ENCODE data around the gene MFSD6.
"Not testable (repeated sequence)": the region's sequence is repeated elsewhere in the genome, so short reads cannot be mapped to it uniquely, and the experiment has no call there.

Gene MFSD6

DNA sequence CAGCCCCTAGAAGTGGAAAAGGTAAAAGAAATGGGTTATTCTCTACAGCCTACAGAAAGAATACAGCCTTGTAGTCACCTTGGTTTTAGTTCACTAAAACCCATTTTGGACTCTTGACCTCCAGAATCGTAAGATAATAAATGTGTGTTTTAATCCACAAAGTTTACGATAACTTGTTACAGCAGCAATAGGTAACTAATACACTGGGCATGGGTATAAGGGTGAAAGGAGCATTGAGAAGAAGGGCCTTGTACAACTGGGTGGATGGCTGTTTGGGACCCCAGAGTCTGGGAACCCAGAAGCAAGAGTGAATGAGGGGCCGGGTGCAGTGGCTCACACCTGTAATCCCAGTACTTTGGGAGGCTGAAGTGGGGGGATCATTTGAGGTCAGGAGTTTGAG is 2.2 kb upstream of the MFSD6 start:
- DNase-seq (ENCODE audit: low spot score), result no peak

DNA sequence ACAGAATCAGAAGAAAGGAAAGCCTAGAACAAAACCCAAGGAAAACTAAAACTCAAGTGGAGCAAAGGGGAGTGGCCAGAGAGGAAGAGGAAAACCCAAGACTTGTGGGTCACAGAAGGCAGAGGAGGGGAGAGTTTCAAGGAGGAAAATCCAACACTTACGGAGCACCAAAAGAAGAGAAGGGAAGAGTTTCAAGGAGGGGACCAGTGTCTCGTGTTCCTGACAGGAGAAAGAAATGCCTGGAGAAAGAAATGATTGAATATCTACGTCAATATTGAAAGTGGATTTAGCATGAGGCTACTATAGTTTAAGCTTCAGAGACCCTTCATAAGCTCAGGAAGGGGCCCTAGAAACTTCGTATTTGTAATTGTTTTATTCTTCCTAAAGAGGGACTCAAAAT is 1.4 kb upstream of the MFSD6 start:
- no peak for DNase-seq (ENCODE audit: low spot score)

DNA sequence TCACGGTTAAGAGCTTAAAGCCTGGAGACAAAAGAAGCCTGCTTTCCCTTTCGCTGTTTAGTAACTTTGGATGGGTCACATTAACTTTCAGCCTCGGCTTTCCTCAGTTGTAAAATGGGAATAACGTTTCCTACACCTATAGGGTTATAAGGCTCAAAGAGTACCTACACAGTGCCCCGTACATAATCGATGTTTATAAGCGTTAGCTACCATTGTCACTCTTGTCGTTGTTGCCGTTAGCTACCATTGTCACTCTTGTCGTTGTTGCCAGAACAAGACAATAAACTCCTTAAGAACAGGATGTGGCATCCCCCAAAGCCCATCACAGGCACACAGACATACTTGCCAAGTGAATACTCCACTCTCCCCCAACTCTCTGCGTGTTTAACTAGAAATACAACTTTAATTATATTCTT is 901 bp upstream of the MFSD6 start:
- DNase-seq (ENCODE audit: low spot score), result no peak

DNA sequence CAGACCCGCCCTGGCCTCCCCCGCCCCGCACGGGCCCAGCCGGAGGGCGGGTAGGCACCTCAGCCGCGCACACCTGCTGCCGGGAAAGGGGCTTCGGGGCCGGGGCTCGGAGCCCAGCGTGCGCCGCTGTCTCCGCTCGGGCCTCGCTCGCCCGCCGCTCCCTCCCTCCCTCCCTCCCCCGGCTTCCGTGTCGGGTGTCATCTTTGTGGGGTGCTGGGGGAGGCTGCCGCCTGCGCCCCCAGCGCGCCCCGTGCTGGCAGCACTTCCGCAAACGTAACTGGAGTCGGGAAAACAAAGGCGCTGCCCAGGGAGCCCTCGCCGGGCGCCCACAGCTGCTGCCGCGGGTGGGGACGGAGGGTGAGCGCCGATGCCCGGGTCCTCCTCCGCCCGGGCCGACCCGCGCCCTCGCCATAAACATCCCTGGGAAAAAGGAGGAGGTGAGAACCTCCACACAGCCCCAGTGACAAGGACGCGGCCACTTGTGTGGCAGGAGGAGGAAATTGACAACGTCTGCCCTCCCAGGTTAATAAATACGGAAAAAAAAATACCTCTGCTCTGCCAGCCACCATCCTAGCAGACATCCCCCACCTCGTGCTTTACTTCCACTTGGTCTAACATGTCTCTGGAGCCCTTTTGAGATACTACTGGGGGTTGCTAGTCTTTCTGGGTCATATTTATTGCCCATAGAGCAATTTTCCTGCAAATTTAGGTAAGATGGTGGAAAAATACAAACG is 550 bp downstream of the MFSD6 start:
- peak; percentile 38 for DNase-seq (ENCODE audit: low spot score)

DNA sequence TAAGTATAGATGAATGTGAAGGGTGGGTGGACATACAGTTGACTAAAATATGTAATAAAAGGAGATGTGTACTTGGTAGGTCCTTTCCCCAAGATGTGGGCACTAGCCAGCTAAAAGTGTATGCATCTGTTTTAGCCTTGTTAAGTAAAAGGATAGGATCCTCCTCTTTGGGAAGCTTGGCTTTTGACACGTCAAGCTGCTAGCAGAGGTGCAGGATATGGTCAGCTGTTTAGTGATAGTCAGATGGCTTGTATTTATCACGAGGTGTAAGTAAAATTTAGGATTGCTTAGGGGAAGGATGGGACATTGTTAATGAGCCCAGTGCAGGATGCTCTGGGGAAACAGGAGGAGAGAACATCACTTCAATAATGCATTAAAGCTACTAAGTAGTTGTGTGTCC is 1.5 kb downstream of the MFSD6 start:
- no peak for DNase-seq (ENCODE audit: low spot score)

DNA sequence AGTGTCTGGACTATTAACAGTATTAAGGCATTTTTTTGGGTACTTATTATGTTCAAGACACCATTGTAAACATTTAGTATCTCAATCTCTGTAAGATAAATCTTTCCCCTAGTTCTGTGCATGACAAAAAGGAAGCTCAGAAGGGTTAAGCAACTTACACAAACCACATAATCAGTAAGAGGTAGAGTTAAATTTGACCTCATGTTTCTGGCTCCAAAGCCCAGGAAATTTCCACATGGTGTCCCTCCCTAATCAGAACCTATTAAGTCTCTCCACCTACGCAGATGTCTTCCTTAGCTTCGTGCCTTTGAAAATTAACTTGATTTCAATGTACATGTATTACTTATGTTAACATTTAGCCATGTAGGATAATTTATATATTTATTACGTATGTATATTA is 2.0 kb downstream of the MFSD6 start:
- DNase-seq (ENCODE audit: low spot score), result no peak

DNA sequence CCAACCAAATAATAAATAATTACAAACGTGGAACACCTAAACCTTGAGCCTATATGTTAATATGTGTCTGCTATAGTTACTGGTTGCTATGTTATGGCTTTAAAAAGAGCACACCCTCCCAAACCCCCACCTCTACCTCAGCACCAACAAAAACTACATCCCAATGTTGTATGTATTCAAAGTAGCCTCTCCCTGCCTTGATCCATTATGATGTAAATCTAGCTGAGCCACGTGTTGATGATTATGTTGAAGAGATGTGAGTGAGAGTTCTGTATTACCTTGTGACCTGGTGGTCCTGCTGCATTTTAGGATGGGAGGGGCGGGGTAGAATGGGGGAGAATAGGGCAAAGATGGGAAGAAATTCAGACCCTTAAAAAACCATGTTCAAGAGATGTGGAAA is 4.8 kb downstream of the MFSD6 start:
- no peak for DNase-seq (ENCODE audit: low spot score)

DNA sequence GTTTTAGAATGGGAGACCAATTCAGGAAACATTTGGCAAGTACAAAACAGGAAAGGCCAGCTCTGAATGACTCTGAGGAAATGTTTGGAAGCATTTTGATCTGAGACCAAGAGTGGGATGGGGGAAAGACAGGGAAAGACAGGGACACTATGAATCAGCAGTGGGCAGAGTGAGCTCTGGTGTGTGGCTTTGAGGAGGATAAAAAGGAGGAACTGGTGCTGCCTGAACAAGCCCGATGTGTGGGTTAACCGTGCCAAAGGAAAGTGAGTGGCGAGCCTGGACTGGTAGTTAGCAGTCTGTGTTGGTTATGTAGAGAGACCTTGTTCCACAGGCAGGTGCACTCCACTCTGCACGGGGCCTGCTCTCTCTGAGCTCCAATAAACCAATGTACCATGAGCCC is 5.3 kb downstream of the MFSD6 start:
- DNase-seq (ENCODE audit: low spot score), result no peak

DNA sequence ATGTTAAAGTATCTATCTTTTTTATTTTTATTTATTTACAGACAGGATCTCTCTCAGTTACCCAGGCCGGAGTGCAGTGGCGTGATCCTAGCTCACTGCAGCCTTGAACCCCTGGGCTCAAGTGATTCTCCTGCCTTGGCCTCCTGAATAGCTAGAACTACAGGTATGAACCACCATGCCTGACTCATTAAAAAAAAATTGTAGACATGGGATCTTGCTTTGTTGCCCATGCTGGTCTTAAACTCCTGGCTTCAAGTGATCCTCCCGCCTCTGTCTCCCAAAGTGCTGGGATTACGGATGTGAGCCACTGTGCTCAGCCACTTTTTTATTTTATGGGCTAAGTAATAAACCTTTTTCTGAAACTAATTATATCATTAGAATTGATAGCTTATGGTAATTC is 7.1 kb downstream of the MFSD6 start:
- DNase-seq (ENCODE audit: low spot score), result no peak

DNA sequence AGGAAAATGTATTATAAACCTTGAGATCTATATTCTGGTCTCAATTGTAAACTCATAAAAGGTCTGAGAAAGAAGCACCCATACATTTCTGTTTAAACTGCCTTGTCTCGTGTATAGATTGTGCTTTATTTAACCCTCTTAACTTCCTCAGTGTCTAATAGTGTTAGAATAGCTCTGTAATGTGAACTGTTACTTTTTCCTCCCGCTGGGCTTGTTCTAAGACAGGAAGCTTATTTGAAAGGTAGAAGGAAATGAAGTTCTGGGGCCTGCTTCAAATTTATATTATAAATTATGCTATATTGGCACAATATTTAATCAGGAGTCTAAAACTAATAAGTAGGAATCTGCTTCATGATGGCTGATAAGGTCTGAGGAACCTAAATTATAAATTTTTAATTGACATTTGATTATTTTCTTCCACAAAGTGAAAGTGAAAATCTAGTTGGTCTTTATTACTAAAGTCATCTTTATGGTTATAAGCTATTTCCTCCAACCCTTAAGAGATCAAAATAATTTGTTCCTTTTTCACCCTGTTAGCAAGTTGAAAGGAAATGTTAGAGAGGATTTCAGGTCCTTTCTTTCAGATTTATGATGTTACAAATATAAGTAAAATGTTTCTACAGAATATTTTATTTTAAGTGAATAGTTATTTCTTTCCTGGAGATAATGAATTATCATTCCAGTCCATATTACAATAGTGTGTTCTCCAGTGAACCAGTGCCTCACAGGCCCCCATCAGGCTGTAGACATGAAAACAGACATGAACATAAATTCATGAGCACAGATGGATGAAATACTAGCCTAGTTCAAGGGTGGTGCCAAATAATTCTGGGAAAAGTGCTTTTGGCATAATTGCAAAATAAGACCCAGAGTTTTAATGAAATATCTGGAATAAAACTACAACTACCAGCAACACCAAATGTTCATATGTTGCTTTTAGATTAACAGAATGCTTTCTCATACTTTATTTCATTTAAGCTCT is 7.9 kb downstream of the MFSD6 start:
- no peak for DNase-seq (ENCODE audit: low spot score)

DNA sequence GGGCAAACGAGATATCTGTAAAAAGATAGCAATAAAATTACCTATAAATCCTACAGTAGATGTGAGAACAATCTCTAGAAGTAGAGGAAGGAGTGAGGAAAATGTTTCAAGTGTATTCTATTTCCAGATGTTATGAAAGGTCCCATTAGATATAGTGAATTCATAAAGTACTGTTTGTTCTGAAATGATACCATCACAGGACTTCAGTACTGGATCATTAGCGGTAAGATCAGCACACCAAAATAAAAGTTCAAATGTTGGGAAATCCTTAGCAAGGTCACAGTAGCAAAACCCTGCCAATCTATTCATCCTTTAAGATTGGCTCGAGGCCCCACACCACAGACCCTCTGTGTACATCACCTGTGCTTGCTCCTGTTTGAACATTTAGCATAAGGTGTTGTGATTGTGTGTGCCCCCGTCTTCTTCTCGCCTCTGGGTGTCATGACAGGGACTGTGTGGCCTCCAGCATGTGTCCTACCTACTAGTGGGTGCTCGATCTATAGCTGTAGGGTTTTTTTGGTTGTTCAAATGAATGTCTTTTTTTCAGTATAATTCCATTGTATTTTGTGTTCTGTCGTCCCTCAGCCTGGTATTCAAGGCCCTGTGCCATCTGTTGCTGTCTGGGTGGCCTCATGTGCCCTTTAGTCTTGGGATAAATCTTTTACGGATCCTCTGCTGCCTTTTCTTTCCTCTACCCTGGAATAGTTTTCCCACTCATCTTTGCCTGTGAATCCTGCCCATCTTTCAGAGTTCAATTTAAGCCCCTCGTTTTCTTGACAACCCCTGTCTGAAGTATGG is 9.1 kb downstream of the MFSD6 start:
- DNase-seq (ENCODE audit: low spot score), result no peak

DNA sequence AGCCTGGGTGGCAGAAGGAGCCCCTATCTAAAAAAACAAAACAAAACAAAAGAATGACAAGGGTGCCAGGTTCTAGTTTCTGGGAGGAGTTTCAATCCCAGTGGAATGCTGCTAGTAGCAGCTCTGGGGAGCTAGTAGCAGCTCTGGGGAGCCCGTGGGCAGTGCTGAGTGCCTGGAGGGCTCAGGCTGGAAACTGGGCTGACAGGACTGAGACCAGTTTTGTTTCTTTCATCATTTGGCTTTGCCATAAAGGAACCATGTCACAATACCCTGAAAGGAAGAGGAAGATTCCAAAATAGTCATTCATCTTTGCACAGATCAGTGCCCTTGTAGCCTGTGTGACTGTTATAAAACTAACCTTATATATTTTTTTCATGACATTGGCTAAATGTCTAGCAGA is 10.6 kb downstream of the MFSD6 start:
- no peak for DNase-seq (ENCODE audit: low spot score)

DNA sequence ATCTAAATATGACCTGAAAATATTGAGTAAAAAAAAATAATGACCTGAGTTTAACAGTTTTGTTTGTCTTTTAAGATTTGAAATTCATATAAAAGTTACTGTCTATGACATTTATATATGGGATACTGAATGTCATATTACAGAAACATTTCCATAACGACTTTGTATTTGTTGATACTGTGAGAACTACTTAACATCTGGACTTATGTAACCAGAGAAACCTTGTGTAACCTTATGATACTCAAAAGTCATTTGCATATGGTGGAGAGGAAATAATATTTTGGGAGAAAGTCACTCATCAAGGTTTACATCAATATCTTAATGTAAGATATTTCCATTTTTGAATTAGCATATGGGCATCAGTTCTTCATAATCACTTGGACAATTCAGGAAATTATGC is 12.6 kb downstream of the MFSD6 start:
- DNase-seq (ENCODE audit: low spot score), result no peak

DNA sequence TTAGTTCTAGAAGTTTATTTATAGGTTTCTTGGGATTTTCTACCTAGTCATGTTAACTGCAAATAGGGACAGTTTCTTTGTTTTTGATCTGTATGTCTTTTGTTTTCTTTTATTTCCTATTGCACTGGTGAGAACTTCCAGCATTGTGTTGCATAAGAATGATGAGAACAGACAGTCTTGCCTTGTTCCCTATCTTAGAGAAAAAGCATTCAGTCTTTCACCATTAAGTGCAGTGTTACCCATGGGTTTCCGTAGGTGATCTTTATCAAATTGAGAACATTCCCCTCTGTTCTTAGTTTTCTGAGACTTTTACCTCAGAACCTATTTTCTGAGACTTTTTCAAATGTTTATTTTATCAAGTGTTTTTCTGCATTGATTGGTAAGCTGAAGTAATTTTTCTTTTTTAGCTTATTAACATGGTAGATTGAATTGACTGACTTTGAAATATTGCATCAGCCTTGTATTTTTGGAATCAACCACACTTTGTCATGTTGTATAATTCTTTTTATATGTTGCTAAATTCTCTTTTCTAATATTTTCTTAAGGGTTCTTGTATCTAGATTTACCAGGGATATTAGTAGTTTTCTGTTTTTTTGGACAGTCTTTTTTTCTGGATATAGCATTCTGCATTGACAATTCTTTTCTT is 17.2 kb downstream of the MFSD6 start:
- no peak for DNase-seq (ENCODE audit: low spot score)

DNA sequence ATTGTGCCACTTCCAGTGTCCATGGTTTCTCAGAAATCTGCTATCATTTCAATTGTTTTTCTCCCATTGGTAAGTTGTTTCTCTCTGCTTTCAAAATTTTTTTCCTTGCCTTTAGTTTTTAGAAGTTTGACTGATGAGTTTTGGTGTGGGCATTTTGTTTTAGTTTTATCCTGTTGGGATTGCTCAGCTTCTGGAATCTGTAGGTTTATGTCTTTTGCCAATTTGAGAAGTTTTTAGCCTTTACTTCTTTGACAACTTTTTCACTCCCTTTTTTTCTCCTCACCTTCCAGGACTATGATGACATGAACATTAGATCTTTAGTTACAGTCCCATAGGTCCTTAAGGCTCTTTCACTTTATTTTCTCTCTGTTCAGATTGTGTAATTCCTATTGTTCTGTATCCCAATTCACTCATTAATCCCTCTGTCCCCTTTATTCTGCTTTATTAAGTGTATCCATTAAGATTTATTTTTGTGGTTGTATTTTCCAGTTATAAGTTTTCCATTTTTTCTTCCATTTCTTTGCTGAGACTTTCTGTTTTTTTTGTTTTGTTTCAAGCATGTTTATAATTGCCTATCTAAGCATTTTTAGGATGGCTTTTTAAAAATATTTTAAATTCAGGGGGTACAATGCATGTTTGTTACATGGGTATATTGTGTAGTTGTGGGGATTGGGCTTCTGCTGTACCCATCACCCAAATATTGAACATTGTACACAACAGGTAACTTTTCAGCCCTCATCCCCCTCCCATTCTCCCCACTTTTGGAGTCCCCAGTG is 17.9 kb downstream of the MFSD6 start:
- DNase-seq (ENCODE audit: low spot score), result no peak

DNA sequence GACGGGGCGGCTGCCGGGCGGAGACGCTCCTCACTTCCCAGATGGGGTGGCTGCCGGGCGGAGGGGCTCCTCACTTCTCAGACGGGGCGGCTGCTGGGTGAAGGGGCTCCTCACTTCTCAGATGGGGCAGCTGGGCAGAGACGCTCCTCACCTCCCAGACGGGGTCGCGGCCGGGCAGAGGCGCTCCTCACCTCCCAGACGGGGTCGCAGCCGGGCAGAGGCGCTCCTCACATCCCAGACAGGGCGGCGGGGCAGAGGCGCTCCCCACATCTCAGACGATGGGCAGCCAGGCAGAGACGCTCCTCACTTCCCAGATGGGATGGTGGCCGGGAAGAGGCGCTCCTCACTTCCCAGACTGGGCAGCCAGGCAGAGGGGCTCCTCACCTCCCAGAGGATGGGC is 22.7 kb downstream of the MFSD6 start:
- not testable (repeated sequence) for DNase-seq (ENCODE audit: low spot score)

DNA sequence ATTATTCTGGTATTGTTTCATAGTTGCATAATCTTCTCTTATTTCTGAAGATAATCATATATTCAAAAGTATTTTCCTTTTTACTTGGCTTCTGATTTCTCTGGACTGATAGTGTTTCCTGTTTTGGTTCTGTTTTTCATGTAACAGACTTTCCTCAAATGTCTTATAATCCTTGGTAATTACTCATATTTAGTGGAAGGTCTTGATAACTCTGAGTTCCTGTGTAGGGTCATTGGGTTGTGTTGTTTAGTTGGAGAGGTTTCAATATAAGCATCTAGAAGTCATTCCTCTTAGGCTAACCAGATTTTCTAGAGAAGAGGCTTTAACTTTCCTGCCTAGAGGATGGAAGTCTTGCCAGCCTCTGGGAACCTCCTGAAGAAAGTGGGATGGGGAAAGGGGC is 23.8 kb downstream of the MFSD6 start:
- no peak for DNase-seq (ENCODE audit: low spot score)

DNA sequence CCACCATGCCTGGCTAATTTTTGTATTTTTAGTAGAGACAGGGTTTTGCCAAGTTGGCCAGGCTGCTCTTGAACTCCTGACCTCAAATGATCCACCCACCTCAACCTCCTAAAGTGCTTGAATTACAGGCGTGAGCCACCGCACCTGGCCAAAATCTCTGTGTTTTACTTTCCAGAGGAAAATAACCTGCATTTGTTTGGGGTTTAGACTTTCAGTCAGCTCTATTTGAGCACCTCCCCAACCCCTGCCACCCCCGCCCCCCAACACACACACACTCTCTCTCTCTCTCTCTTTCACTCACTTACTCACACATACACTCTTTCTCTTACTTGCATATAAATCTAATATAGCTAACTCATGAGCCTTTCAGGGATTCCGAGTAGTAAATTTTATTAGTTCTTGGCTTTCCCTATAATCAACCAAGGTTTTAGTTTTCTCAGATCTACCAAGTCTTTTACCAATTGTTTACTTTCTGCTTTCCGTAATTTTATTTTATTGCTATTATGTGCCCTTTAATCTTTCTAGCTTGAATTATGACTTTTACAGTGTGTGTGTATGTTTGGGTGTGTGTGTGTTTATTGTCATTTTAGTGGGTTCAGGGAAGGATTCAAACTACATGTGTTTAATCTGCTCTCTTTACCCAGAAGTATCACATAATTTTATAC is 24.5 kb downstream of the MFSD6 start:
- no peak for DNase-seq (ENCODE audit: low spot score)

DNA sequence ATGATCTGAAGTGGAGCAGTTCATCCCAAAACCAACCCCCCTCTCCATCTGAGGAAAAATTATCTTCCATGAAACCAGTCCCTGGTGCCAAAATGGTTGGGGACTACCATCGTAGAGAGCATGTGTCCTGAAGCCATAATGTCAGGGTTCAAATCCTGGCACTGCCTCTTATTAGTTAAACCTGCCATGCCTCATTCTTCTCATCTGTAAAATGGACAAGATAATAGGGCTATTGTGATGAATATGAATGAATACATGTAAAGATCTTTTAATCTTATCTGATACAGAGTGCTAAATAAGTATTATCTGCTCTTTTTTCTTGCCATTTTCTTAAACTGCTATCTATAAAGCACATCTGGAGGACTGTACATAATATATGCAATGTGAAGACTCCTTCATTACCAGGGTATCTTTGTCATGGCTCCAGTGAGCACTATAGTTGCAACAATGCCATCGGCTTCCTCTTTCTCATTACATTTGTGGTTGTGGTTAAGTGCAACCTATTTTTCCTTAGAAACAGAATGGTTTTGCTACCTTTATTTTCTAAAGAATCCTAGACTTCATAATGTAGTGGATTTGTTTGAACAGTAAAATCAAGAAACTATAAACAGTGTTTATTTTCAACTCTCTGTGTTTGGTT is 27.0 kb downstream of the MFSD6 start:
- DNase-seq (ENCODE audit: low spot score), result no peak

DNA sequence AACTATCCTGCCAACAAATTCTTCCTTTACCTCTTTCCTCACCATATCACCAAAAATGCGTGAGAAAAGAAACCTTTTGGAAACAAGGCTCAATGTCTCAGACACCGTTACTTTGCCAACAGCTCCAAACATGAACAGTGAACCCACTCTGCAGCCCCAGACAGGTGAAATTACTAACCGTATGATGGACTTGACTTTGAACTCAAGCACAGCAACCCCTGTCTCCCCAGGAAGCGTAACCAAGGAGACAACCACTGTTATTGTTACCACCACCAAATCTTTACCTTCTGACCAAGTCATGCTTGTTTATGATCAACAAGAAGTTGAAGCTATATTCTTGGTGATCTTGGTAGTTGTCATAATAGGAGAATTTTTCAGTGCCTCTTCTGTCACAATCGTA is 28.4 kb downstream of the MFSD6 start:
- DNase-seq (ENCODE audit: low spot score), result no peak
